Activated CD8-positive, alpha-beta T cell treated with anti-CD3 and anti-CD28 coated beads for 36 hours (primary cell): ENCODE measurements around the gene TIPIN. TPM values are rescaled to one million over a fixed set of nuclear protein-coding genes. Genes with fewer than 3 reads are reported as not detected.
"Not testable (repeated sequence)": the region's sequence is repeated elsewhere in the genome, so short reads cannot be mapped to it uniquely, and the experiment has no call there.

Source experiments
- ATAC-seq: fragments of 200-7000 bp; cut with Tn5 transposase; one replicate; pipeline ENCODE4 v1.10.0; 2021; ENCODE audit warnings: mild to moderate bottlenecking, moderate library complexity
- CTCF ChIA-PET: fragments of 350-600 bp; sonication (Branson Sonifier 250); formaldehyde crosslinking; loops from one replicate; lab custom pipeline; 2021; ENCODE audit warnings: antibody characterized with exemption; lab: Charles Lee
- POLR2A ChIA-PET: fragments of 350-600 bp; sonication (Branson Sonifier 250); formaldehyde crosslinking; loops from one replicate; lab custom pipeline; 2021; ENCODE audit warnings: antibody characterized with exemption; lab: Charles Lee
- DNase-seq: peaks from one replicate; pipeline ENCODE4 v3.0.0-alpha.2; 2020
- H3K27ac Mint-ChIP-seq: one replicate; pipeline ENCODE4 v1.8.0; 2021; ENCODE audit warnings: mild to moderate bottlenecking, mixed read lengths
- H3K27me3 Mint-ChIP-seq: one replicate; pipeline ENCODE4 v1.8.0; 2021; ENCODE audit warnings: mixed read lengths
- H3K36me3 Mint-ChIP-seq: one replicate; pipeline ENCODE4 v1.8.0; 2021; ENCODE audit warnings: low read depth, mixed read lengths
- H3K4me1 Mint-ChIP-seq: one replicate; pipeline ENCODE4 v1.8.0; 2021; ENCODE audit warnings: low read depth, mixed read lengths
- H3K4me3 Mint-ChIP-seq: one replicate; pipeline ENCODE4 v1.8.0; 2021; ENCODE audit warnings: mild to moderate bottlenecking, moderate library complexity, mixed read lengths
- H3K9me3 Mint-ChIP-seq: one replicate; pipeline ENCODE4 v1.8.0; 2021; ENCODE audit warnings: mixed read lengths
- CTCF ChIP-seq: fragments of 200-600 bp; IDR thresholded peaks from one replicate; pipeline ENCODE4 v1.8.0; 2022; ENCODE audit warnings: antibody characterized with exemption, mild to moderate bottlenecking
- intact Hi-C: fragments of 100-400 bp; cut with micrococcal nuclease; formaldehyde crosslinking; loops from one replicate; pipeline ENCODE4 v1.10.0; 2022
- total RNA-seq, 2 experiments: library from RNA; stranded (reverse); gene quantifications; one replicate each; pipeline ENCODE4 v1.2.3, GENCODE V29; 2021

Gene TIPIN
- total RNA-seq, 2 experiments from 2014 or later: 49.8 to 50.1 TPM

GRCh38 chr15:66400351-66400774 is 43.9 kb upstream of the TIPIN start:
- H3K36me3 Mint-ChIP-seq: peaks cover 43% of the 10 kb centered on the region

GRCh38 chr15:66399276-66399675 is 42.8 kb upstream of the TIPIN start:
- no peak for TF ChIP-seq CTCF
- no peaks in the 10 kb centered on the region for H3K27me3 Mint-ChIP-seq
- H3K4me1 Mint-ChIP-seq: peaks cover 68% of the 10 kb centered on the region
- no peak overlapping the region for H3K27ac Mint-ChIP-seq
- ChIA-PET POLR2A (interaction anchor here (1.0 kb wide), 1 partner anchor 98 kb away, joined by 3 read pairs; the partner anchor contains the start of gene SNAPC5), CTCF (no interaction called here)
- no peak for DNase-seq
- ATAC-seq: no peak
- H3K4me3 Mint-ChIP-seq: no peak overlapping the region
- H3K36me3 Mint-ChIP-seq: peaks cover 44% of the 10 kb centered on the region
- intact Hi-C loops: no loop called here
- H3K9me3 Mint-ChIP-seq: no peaks in the 10 kb centered on the region

More at GRCh38 chr15:66400351-66400774, 43.9 kb upstream of the TIPIN start:
- ChIA-PET POLR2A (interaction anchor here (0.5 to 1.0 kb wide), 2 partner anchors 31 to 326 kb away, joined by 3 to 5 read pairs; no protein-coding TSS in a partner anchor), CTCF (no interaction called here)
- DNase-seq (no peak), ATAC-seq (no peak)
- Mint-ChIP-seq H3K27ac (no peak overlapping the region), H3K9me3 (no peaks in the 10 kb centered on the region), H3K4me1 (peaks cover 65% of the 10 kb centered on the region), H3K4me3 (no peak overlapping the region), H3K27me3 (no peaks in the 10 kb centered on the region)
- TF ChIP-seq CTCF: no peak
- intact Hi-C loops: no loop called here

- POLR2A ChIA-PET: no interaction called here
- intact Hi-C loops: no loop called here
- H3K27ac Mint-ChIP-seq: no peak overlapping the region
Measured at GRCh38 chr15:66394915-66395314, 38.4 kb upstream of the TIPIN start.

GRCh38 chr15:66394472-66394871 is 38.0 kb upstream of the TIPIN start:
- no peak overlapping the region for H3K4me3 Mint-ChIP-seq
- peaks cover 68% of the 10 kb centered on the region for H3K4me1 Mint-ChIP-seq
- ChIA-PET CTCF (no interaction called here), POLR2A (no interaction called here)
- H3K27ac Mint-ChIP-seq: no peak overlapping the region
- no peak for ATAC-seq
- intact Hi-C loops: no loop called here
- no peak for DNase-seq
- H3K9me3 Mint-ChIP-seq: no peaks in the 10 kb centered on the region
- no peak for TF ChIP-seq CTCF
- peaks cover 66% of the 10 kb centered on the region for H3K36me3 Mint-ChIP-seq
- no peaks in the 10 kb centered on the region for H3K27me3 Mint-ChIP-seq

More at GRCh38 chr15:66394915-66395314, 38.4 kb upstream of the TIPIN start:
- no peak for ATAC-seq
- no peak for TF ChIP-seq CTCF
- H3K27me3 Mint-ChIP-seq: no peaks in the 10 kb centered on the region
- H3K4me3 Mint-ChIP-seq: no peak overlapping the region
- DNase-seq: no peak
- peaks cover 64% of the 10 kb centered on the region for H3K36me3 Mint-ChIP-seq
- peaks cover 64% of the 10 kb centered on the region for H3K4me1 Mint-ChIP-seq
- H3K9me3 Mint-ChIP-seq: no peaks in the 10 kb centered on the region
- CTCF ChIA-PET: no interaction called here

GRCh38 chr15:66393037-66393436 is 36.6 kb upstream of the TIPIN start:
- DNase-seq, H3K4me3 Mint-ChIP-seq, H3K27ac Mint-ChIP-seq, CTCF ChIA-PET, ATAC-seq, intact Hi-C loops, H3K9me3 Mint-ChIP-seq, POLR2A ChIA-PET, H3K27me3 Mint-ChIP-seq: not testable (repeated sequence)
- Mint-ChIP-seq H3K4me1 (peaks cover 72% of the 10 kb centered on the region), H3K36me3 (peaks cover 70% of the 10 kb centered on the region)
